HG03039 (cell line): ENCODE results near the gene IGF1R.

Experiments
- ATAC-seq: cut with Tn5 transposase; IDR thresholded peaks from one replicate; pipeline ENCODE4 v1.9.1; 2021; ENCODE audit warnings: mild to moderate bottlenecking, moderate library complexity; ENCODE audit not compliant: unreplicated experiment

Gene IGF1R

DNA sequence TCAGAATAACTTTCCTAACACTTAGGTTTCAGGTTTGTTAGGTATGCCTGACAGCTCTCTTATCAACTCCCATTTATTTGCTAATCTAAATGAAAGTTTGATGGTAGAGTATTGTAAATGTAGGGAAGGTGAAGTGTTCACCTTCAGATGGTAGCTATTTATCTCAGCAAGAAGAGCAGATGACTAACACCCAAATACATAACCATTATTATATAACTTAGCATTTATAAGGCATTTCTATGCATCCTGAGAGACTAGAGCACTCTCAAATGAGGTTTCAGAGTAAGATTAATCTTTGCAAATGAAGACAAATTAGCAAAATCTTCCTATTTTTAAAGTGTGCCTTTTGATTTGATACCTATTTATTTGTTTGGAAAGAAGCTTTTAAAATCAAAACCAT is 143.8 kb downstream of the IGF1R start:
- no peak for ATAC-seq

GRCh38 chr15:98794211-98794610 is 145.9 kb downstream of the IGF1R start:
- ATAC-seq = no peak

- no peak for ATAC-seq
Measured at GRCh38 chr15:98794748-98795147, 146.4 kb downstream of the IGF1R start.

DNA sequence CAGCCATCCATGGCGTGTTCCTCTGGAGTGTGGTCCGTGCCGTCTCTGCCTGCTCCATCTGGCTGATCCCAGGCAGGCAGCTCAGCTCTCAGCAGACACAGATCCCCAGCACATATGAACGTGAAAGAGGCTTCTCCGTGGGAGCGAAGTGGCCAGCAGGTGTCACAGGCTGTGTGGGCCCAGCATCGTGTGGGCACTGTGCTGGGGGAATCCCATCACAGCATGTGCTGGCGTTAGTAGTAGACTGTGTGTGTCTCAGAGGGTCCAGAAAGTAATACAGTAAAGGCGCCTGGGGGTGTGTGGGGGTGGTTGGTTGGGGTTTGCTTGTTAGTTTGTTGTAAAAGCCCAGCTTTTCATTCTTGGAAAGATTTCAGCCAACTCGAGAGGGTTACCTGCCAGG is 147.6 kb downstream of the IGF1R start:
- ATAC-seq = no peak

DNA sequence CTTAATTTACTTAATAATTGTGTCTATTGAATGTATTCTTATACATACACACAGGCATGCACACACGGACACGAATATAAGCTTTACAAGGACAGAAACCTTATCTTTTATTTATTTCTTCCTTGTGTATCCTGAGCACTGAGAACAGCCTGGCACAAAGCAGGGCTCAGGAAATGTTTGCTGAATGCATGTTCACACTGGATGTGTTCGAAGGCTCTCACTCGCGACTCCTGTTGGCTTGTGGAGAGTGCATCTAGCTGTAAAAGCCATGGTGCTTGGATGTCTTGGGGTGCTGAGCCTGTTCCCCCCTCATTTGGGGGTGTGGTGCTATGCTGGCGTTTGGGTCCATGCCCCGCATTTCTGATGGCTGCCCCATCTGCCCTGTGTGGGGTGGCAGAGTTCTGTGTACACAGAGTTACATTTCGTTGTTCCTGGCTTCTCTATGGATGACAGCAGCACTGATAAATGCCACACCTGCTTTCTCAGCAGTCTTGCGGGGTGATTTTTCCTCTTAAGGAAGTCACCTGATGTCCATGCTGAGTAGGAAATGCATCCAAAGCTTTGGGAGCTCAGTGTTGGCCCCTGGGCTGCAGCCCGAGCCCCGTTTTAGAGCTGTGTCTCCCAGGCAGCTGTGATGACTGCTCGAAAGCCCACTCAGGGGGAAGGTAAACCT is 148.5 kb downstream of the IGF1R start:
- ATAC-seq = no peak

DNA sequence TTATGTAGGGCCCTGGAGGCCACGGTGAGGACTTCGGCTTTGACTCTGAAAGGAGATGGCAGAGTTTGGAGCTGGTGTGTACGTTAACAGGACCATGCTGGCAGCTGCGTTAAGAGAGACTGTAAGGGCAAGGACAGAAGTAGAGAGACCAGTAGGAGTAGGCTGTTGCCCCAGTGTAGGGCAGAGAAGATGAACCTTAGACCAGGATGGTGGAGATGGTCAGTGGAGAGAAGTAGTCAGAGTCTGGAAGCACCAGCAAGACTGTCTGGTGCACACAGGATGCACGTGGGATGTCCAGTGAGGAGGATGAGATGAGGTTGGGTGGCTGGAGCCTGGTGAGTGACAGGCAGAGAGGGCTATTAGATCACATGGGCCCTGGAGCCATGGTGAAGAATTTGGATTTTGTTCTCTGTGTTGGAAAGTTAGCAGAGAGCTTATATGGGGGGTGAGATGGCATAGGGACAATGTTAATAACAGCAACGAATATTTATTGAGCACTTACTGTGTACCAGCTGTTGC is 150.1 kb downstream of the IGF1R start:
- no peak for ATAC-seq

DNA sequence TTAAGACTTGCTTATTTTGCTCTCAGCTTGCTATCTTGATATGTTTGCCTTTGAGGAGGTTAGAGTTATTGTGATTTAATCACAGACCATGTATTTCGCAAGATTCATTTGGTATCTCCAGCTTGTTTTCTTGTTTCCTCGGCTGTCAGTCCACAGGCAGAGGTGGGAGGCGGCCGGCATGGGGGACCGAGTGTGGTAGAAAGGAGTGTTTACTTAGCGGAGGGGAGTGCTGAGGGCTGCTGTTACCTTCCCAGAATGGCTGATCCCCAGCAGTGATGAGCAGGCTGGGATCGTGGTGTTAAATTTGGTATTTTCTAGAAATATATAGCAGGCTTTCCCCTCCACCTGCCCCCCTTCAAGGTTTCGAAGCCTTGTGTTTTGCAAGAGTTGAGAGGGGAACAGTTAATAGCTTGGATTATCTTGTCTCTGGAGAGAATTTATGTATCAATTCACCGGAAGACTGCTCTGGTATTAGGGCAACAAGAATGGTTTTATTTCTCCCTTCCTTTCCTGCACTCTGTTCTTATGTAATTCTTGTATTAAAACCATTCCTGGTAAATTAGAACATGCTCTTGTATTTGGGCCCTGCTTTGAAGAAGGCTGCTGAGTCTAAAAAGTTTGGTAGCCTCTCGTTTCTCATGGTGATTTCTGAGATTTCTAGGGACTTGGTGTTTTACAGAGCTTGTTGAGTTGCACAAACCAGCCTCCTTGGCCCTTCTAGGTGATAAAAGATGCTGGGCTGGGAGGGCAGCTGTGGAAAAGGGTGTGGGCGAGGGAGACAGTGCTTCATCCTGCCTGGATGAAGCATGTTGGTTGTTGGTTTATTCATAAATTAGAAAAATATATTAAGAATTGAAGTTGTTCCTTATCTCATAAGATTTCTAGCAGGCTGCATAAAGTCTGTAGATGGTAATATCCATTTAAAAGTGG is 151.4 kb downstream of the IGF1R start:
- no peak for ATAC-seq

DNA sequence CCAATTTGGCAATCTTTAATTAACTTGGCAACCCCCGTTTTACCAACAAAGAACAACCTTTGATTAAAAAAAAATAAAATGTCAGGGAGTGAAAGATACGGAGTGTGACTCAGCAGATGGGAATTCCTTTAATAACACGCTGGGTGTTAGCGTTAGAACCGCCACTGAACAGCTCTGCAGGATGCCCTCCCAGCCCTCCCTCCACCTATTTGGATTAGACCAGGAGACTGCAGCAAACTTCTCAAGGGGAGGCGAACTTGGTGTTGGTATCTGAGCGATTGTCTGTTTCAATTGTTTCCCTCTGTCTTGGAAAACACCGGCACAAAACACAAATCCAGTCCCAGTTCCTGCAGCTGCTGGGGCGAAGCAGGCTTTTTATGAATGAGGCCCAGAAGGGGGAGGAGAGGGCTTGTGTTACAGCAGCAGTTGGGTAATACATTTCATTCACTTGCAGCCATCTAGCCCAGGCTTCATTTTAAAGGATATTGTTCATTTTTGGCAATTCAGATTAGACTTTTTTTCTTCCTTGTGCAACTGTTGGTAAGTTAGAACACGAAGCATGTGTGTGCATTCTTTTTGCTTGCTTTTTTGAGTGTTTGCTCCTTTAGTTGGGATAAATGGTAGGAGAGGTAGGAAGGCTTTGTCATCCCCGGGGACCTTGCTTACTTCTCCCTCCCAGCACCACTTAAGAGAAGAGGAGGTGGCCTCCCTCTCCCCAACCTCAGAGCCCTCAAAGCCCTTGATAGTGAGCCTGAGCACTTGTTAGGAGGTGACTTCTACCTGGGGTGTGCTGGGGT is 152.3 kb downstream of the IGF1R start:
- no peak for ATAC-seq

DNA sequence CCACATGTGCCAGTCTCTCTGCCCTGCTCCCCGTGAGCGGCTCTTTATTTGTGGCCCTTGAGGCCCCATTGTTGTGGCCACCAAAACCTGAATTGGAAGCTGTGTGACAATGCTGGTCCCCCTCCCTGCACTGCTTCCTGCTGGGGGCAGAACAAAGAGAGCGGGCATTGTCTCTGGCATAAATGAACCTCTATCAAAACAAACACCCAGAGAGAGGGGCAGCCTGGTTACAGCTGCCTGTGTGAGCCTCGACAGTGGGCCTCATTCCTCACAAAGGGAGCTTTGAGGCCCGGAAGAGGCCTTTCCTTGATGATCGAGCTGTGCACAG is 152.9 kb downstream of the IGF1R start:
- no peak for ATAC-seq

DNA sequence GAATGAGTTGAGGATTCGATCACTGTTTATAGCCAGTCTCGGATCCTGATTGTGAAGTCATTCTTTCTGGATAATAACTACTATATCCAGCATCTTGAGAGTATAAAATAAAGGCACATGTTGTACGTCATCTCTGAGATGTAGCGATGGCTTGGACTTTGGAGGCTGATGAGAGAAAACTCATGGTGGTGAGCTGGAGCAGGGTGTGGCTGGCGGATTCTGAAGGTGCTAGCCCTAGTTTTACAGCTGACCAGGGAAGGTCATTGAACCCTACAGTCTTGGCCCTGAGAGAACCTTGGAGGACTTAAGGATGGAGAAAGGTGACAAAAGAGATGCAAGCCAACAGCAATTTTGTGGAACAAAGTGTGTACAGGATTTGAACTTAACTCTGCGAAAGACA is 153.8 kb downstream of the IGF1R start:
- no peak for ATAC-seq

DNA sequence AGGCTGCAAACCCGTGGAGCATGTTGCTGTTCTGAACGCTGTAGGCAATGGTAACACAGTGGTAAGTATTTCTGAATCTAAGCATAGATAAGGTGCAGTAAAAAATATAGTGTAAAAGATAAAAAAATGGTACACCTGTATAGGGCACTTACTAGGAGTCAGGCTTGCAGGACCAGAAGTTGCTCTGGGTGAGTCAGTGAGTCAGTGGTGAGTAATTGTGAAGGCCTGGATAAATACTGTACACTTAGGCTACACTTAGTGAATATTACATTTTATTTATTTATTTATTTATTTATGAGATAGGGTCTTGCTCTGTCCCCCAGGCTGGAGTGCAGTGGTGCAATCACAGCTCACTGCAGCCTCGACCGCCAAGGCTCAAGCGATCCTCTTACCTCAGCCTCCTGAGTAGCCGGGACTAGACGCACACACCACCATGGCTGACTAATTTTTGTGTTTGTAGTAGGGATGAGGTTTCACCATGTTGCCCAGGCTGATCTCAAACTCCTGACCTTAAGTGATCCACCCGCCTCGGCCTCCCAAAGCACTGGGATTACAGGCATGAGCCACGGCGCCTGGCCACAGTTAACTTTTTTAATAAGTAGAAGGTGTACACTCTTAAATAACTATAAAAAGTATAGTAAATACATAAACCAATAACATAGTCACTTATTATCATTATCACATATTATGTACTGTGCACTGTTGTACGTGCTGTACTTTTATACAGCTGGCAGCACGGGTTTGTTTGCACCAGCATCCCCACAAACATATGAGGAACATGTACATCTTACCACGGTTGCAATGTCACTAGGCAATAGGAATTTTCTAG is 155.1 kb downstream of the IGF1R start:
- ATAC-seq = no peak

- no peak for ATAC-seq
Measured at GRCh38 chr15:98804057-98804380, 155.7 kb downstream of the IGF1R start.

DNA sequence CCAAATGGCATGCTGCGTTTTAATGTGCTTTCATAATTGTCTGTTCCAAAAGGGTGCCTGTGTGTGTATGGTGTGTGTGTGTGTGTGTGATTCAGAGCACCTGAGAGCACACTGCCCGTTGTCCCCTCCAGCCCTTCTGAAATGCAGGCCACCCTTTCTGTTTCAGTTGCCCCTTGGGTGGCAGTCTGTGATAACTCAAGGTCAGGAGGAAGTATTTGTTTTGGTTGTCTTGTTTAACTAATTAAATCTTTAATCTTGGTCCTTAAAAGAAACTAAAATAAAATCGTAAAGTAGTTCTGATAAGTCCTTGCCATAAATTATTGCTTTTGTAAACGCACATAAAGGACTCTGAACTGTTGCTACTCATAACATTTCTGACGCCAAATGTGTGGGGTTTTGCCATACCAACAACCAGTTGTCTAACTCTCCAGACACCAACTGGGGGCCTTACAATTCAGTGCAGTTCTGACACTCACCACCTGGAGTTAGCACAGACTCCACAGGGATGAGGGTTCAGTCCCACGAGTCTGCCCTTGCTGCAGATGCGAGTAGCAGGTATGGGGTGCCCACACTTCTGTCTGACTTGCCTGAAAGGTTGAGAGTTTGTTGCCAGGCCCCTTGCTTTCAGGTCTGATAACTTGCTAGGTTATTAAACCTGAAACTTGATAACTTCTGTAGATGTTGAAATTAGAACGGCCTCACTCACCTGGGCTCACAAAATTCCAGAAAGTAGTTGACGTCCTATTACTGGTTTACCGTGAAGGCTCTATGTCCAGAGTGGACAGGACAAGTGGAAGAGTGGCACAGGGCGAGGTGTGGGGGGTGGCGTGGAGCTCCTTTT is 157.3 kb downstream of the IGF1R start:
- no peak for ATAC-seq

- ATAC-seq = no peak
Measured at GRCh38 chr15:98806275-98806895, 158.0 kb downstream of the IGF1R start.

- no peak for ATAC-seq
Measured at GRCh38 chr15:98807262-98807661, 158.9 kb downstream of the IGF1R start.

DNA sequence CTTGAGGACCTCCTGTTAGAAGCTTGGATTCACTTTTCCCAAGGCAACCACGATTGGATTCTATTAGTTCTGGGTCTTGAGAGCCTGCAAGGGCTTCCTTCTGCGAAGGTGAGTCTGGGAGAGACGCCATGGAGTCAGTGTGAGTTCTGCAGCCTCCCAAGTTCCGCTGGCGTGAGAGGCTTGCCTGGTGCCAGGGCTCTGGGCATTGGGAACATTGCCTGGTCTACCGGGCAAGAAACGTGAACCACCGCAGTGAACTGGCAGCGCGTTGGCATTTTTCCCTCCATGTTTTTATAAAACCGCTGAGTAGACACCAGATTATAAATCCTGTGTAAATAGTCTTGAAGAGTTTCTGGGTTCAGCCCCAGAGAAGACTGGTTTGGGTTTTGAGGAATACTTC is 160.9 kb downstream of the IGF1R start:
- ATAC-seq = no peak

- no peak for ATAC-seq
Measured at GRCh38 chr15:98812716-98813446, 164.5 kb downstream of the IGF1R start.

- ATAC-seq = no peak
Measured at GRCh38 chr15:98813951-98814350, 165.6 kb downstream of the IGF1R start.

GRCh38 chr15:98815207-98815606 is 166.9 kb downstream of the IGF1R start:
- ATAC-seq = no peak
